GM12864 (cell line): ENCODE measurements around the gene QRICH2.
"Not testable (repeated sequence)": the region's sequence is repeated elsewhere in the genome, so short reads cannot be mapped to it uniquely, and the experiment has no call there.

Experiments
- DNase-seq: peaks from one replicate; pipeline ENCODE4 v3.0.0-alpha.2; 2011; ENCODE audit warnings: low read depth
- H3K4me3 ChIP-seq: 2 replicates; pipeline ENCODE4 v1.5.1; 2011; ENCODE audit warnings: mild to moderate bottlenecking, low read depth, low read length, control low read depth
- TF ChIP-seq, protein P1 (sequence below): IDR thresholded peaks from 2 replicates; pipeline ENCODE4 v1.5.1; 2011; ENCODE audit warnings: low read depth, mild to moderate bottlenecking, moderate library complexity, low read length, control low read depth, inconsistent platforms; ENCODE audit errors: missing control alignments

The QRICH2 gene

DNA sequence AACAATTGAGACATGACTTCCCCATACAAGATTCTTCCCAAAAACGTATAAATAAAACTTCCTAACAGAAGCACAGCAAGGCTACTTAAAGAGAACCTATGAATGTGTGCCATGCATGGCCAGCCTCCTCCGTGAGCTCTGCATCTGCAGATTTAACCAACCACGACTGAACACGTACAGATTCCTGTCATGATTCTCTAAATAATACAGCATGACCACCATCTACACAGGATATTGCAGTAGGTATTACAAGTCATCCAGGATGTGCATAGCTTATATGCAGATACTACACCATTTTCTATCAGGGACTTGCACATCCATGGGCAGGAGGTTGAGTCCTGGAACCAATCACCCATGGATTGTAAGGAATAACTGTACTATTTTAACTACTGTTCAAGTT is 1.4 kb upstream of the QRICH2 start:
- TF ChIP-seq, protein P1, sequence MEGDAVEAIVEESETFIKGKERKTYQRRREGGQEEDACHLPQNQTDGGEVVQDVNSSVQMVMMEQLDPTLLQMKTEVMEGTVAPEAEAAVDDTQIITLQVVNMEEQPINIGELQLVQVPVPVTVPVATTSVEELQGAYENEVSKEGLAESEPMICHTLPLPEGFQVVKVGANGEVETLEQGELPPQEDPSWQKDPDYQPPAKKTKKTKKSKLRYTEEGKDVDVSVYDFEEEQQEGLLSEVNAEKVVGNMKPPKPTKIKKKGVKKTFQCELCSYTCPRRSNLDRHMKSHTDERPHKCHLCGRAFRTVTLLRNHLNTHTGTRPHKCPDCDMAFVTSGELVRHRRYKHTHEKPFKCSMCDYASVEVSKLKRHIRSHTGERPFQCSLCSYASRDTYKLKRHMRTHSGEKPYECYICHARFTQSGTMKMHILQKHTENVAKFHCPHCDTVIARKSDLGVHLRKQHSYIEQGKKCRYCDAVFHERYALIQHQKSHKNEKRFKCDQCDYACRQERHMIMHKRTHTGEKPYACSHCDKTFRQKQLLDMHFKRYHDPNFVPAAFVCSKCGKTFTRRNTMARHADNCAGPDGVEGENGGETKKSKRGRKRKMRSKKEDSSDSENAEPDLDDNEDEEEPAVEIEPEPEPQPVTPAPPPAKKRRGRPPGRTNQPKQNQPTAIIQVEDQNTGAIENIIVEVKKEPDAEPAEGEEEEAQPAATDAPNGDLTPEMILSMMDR = no peak
- DNase-seq = no peak
- no peak overlapping the region for H3K4me3 ChIP-seq

DNA sequence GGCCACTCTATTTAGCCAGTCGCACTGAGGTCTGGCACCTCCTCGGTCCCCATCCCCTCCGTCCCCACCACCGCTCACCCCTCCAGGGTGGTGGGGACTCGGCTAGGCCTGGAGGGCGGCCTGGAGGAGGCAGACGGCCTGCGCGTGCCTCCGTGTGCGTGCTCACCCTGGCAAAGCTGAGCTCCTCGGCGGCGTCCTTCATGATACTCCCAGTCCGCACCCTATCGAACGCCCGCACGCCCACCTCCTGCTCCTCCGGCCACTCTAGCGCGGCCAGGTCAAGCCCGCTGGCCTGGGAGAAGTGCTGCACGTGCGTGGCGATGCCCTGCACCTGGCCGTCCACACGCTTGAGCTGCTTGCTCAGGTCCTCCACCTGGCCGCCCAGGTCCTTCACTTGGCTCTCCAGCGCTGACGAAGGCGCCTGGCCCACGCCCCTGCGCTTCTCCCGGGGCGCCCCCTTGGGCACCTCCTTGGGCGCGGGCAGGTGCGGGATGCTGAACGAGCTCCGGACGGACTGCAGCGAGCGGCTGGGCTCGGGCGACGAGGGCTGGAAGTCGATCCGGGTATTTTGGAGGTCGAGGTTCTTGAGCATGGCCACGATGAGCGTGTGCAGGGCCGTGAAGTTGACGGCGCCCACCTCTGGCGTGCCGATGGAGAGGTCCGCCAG is 644 bp downstream of the QRICH2 start:
- TF ChIP-seq, protein P1 = no peak
- H3K4me3 ChIP-seq = no peak overlapping the region
- no peak for DNase-seq

DNA sequence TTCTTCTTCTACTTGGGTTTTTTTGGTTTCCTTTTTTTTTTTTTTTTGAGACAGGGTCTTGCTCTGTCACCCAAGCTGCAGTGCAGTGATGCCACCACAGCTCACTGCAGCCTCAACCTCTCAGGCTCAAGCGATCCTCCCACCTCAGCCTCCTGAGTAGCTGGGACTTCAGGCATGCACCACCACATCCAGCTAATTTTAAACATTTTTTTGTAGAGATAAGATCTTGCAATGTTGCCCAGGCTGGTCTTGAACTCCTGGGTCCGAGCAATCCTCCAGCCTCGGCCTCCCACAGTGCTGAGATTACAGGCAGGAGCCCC is 3.0 kb downstream of the QRICH2 start:
- not testable (repeated sequence) for DNase-seq

GRCh38 chr17:76304226-76305134 is 3.6 kb downstream of the QRICH2 start:
- DNase-seq = no peak
- TF ChIP-seq, protein P1 = no peak
- H3K4me3 ChIP-seq = no peak overlapping the region

More for the DNA sequence above, 3.0 kb downstream of the QRICH2 start:
- H3K4me3 ChIP-seq = not testable (repeated sequence)

DNA sequence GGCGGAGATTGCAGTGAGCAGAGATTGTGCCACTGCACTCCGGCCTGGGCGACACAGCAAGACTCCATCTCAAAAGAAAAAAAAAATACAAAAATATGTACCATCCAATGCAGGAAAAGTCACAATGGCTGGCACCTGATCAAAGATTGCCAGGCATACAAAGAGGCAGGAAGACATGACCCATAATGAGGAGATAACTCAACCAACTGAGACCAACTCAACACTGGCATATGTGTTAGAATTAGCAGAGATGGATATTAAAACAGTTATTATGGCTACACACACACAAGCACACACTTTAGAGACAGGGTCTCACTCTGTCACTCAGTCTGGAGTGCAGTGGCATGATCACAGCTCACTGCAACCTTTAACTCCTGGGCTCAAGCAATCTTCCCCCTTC is 10.6 kb downstream of the QRICH2 start:
- no peak overlapping the region for H3K4me3 ChIP-seq
- TF ChIP-seq, protein P1 = no peak
- DNase-seq = no peak

DNA sequence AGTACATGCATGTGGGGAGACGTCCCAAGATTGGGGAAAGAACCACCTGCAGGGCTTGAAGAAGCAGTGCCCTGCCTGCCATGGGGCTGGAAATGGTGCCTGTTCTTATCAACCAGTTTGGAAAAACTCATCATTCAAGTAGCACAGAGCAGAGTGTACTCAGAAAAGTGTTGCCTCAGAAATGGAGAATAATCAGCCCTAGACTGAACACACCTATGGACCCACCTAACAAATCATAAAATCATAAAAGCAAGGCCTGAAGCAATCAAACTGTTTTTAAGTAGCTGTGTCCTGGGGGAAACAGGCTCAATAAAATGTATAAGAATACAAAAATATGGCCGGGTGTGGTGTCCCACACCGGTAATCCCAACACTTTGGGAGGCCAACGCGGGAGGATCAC is 11.2 kb downstream of the QRICH2 start:
- no peak for DNase-seq
- TF ChIP-seq, protein P1 = no peak

GRCh38 chr17:76296186-76296585 is 11.9 kb downstream of the QRICH2 start:
- TF ChIP-seq, protein P1 = no peak
- no peak overlapping the region for H3K4me3 ChIP-seq
- no peak for DNase-seq

More for the DNA sequence above, 11.2 kb downstream of the QRICH2 start:
- H3K4me3 ChIP-seq = no peak overlapping the region
